AG08396 (cell line): Measurements from ENCODE around the gene TAT.
"Not testable (repeated sequence)": the region's sequence is repeated elsewhere in the genome, so short reads cannot be mapped to it uniquely, and the experiment has no call there.

Experiments
- DNase-seq: peaks from one replicate; pipeline ENCODE4 v3.0.0; 2012; ENCODE audit warnings: low spot score, mixed read lengths

The TAT gene

DNA sequence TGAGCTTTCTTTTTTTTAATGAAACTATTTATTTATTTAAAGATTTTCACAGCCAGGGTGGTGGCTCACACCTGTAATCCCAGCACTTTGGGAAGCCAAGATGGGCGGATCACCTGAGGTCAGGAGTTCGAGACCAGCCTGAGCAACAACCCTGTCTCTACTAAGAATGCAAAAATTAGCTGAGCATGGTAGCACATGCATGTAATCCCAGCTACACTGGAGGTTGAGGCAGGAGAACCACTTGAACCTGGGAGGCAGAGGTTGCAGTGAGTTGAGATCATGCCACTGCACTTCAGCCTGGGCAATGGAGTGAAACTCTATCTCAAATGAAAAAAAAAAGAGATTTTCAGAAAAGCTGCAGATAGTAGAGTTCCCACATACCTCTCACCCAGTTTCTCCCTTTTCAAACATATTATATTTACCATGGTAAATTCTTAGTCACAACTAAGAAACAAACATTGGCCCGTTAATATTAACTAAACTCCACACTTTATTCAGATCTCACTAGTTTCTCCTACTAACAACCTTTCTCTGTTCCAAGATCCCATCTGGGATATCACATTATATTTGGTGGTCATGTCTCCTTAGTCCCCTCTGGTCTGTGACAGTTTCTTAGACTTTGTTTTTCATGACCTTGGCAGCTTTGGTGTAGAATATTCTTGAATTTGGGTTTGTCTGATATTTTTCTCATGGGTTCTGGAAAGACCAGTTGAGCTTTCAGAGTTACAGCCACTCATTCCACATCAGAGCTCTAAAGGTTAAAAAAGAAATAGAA lies 7.8 kb upstream of the TAT start:
- no peak for DNase-seq

DNA sequence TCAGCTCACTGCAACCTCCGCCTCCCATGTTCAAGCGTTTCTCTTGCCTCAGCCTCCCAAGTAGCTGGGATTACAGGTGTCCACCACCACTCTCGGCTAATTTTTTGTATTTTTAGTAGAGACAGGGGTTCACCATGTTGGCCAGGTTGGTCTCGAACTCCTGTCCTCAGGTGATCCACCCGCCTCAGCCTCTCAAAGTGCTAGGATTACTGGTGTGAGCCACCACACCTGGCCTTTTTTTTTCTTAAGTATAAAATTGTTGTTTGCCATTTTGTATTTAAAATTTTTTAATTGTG lies 5.6 kb upstream of the TAT start:
- not testable (repeated sequence) for DNase-seq

GRCh38 chr16:71574702-71575101 lies 2.2 kb downstream of the TAT start:
- DNase-seq: no peak

GRCh38 chr16:71573387-71574094 lies 3.4 kb downstream of the TAT start:
- no peak for DNase-seq

DNA sequence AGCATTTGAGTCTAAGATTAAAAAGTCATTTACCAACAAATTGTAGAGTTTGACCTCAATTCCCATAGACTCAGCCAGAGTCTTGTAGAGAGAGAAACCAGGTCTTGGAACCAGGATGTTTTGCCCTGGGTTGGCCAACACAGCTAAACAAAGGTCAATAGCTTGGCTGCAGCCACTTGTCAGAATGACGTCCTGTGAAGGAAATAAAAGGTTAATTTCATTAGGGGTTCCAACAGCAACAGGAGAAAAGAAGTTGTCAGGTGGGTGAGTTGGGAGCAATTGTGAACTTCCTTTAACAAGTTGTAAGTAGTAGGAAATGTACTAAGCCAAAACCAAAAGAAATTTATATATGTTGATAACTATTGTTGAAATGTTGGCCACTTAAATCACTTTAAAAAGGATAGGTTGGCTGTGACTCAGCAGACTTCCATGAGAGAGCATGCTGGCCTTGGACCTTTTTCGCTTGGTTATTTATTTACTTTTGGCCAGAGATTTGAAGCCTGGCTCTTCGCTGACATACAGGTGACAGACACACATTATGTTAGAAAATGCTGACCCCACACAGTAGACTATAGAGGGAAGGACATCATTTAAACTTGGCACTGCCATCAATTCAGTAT lies 4.3 kb downstream of the TAT start:
- DNase-seq: no peak

- no peak for DNase-seq
Measured at GRCh38 chr16:71570144-71570543, 6.7 kb downstream of the TAT start.

DNA sequence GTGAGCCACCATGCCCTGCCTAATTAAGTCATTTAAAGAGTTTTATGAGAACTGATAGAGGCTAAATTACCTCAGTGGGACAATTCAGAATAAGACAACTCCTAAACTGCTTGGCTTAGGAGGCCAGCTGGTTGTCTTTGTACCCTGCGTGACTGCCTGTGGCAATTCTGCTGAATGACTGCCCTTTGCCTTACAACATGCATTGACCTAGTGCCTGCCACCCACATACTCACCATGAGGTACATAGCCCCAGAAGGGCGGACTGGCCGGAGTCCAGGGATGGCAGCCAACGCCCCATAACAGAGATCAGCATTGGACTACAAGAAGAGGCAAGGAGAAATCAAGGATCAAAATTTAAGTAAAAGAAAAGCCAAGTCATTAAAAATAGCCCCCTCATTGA lies 7.3 kb downstream of the TAT start:
- no peak for DNase-seq

DNA sequence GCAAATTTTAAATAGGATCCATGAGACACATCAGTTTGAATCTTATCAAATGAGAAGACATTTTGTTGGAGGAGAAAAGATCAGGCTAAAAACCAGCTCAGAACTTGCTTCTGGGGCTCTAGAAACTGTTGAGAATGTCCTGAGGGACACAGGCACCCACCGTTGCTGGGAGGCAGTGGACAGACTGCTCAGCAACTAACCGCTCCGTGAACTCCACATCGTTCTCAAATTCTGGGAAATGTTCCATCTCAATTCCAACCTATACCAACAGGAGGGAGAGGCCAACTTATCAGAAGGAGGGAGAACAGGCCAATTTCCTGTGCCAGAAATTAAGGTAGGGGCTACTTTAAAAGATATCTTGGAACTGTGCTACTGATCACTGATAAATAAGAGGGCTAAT lies 8.3 kb downstream of the TAT start:
- DNase-seq: no peak

GRCh38 chr16:71567931-71568330 lies 9.0 kb downstream of the TAT start:
- no peak for DNase-seq

DNA sequence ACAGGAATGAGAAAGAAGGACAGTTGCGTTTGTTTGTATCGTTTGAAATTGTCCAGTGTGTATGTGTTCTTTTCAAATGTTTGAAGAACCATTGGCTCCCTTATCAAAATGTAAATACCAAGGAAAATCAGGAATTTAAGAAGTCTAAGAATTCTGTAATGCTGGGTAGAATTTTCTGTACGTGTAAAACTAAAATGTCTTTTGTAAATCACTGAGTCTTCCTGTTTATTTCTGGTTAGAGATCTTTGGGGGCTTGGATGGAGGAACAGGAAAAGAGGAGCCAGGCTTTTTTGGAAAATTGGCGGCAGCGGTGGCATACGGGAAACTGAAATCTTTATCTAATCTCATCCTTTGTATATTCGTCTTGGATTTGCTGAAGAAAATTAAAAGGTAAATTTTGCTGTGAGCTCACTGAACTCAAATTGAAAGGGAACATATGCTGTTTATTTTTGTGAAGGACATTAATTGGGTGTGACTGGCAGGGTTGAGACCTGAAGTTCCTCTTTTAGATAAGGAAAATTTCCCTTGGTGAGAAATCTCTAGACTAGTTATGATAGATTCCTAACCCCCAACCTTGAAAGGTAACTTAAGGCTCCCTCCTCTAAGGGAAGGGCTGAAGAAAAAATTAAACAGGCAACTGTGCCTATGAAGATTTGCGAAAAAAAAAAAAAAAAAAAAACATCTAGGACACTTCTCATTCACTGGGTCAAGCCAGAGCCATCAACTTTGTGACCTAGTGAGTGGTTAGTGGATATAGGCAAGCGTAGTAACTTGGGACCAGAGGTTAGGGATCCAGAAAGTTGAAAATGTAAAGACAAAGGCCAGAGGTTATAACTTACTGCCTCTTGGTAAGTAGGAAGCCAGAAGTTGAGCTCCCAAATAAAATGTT lies 10.8 kb downstream of the TAT start:
- DNase-seq: no peak

DNA sequence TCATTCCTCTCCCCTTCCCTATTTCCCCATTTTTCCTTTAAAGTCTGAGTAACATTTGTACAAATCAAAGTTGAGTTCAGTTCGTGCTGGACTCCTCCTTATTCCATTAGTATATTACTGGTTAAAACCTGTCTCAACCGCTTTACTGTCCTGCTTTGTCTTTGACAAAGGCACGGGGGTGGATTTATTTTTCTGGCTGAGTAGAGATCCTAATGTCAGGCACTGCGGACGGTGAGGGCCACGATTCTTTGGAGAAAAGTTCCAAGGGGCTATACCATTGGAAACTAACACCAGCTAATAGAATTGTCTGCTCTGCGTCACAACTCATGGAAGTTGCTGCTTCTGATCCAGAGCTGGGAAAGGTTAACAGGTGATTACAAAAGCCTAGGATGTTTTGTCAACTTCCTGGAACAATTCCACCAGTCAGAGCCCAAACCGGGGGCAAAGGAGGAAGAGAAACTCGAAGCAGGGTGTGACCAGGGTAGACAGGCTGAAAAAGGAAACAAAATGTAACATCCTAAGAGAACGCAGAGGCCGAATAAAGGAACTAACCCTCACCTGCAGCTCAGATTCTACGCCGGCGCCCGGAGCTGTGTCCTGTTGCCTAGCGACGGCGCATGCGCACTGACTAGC lies 12.4 kb downstream of the TAT start:
- no peak for DNase-seq

- no peak for DNase-seq
Measured at GRCh38 chr16:71562552-71562951, 14.3 kb downstream of the TAT start.

DNA sequence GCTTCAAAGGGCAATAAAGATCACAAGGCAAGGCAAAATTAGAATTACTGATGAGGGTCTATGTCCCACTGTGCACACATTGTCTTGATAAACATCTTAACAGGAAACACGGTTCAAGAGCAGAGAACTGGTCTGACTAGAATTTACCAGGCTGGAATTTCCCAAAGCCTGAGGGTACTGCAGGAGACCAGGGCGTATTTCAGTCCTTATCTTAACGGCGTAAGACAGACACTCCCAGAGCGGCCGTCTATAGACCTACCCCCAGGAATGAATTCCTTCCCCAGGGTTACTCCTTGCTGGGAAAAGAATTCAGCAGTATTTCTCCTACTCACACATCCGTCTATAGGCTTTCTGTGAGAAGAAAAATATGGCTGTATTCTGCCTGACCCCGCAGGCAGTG lies 15.0 kb downstream of the TAT start:
- DNase-seq: not testable (repeated sequence)

- DNase-seq: no peak
Measured at GRCh38 chr16:71559855-71560254, 17.0 kb downstream of the TAT start.

GRCh38 chr16:71557954-71558582 lies 18.8 kb downstream of the TAT start:
- DNase-seq: no peak

- no peak for DNase-seq
Measured at GRCh38 chr16:71557299-71557698, 19.6 kb downstream of the TAT start.

GRCh38 chr16:71555230-71555891 lies 21.5 kb downstream of the TAT start:
- DNase-seq: no peak

DNA sequence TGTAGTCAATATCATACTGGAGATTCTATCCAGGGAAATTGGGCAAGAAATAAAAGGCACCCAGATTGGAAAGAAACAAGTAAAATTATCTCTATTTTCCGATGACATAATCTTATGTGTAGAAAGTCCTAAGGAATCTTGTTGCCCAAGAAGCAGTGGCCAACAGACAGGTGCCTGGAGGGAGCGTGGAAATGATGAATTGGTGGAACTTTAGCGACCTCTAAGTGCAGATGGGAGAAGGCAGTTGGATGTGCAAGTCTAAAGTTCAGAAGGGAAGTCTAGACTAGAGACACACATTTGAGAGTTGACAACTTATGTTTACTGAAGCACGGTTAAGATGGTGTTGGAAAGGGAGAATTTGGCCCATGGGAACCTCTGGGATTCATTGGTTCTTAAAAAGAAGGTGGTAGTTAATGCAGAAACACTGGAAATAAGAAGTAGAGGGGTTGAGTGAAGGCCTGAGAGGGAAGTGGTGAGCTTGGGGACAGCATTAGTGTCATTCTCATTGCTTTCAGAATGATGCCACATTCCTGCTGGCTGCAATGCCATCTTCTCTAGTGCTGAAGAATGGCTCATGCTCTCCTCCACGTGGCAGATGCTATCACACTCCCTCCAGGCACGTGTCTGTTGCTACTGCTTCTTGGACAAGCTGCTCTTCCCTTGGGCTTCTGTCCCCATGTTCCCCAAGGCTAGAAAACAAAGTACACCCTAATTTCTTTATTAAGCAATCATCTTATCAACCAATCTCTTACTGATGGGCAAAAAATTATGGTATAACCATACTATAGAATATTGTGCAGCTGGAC lies 24.0 kb downstream of the TAT start:
- DNase-seq: no peak

DNA sequence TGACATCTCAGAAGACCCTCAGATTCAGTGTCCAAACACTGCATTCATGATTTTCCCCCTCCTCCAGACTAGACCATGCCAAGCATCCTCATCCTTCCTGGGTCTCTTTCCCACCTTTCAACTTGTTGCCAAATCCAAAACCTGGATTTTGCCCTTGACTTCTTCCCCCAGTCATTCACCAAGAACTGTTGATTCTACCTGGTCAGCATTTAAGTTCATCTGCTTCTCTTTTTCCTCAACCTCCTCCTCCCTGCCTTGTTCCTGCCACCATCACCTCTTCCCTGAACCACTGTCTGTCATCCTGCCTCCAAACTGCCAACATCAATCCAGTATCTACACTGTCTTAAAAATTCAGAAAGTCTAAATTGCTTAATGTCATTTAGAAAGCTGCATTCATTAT lies 29.7 kb downstream of the TAT start:
- DNase-seq: no peak

GRCh38 chr16:71542377-71542776 lies 34.5 kb downstream of the TAT start:
- no peak for DNase-seq
